ENCODE measurements around the gene CDH5.

CDH5 gene

GRCh38 chr16:66354034-66354909 is 12.2 kb upstream of the CDH5 start:
- DNase-seq (ENCODE audit: low read depth) = no peak

- no peak for DNase-seq (ENCODE audit: low read depth)
Observed at GRCh38 chr16:66355526-66355925, 11.0 kb upstream of the CDH5 start.

GRCh38 chr16:66357523-66357928 is 9.0 kb upstream of the CDH5 start:
- DNase-seq (ENCODE audit: low read depth) = peak; percentile 55

- DNase-seq (ENCODE audit: low read depth) = no peak
Observed at GRCh38 chr16:66358231-66358630, 8.3 kb upstream of the CDH5 start.

- no peak for DNase-seq (ENCODE audit: low read depth)
Observed at GRCh38 chr16:66359012-66359411, 7.5 kb upstream of the CDH5 start.

- DNase-seq (ENCODE audit: low read depth) = no peak
Observed at GRCh38 chr16:66359811-66360608, 6.5 kb upstream of the CDH5 start.

GRCh38 chr16:66360624-66361324 is 5.7 kb upstream of the CDH5 start:
- DNase-seq (ENCODE audit: low read depth) = no peak

- DNase-seq (ENCODE audit: low read depth) = no peak
Observed at GRCh38 chr16:66361604-66362135, 4.8 kb upstream of the CDH5 start.

GRCh38 chr16:66363211-66363777 is 3.2 kb upstream of the CDH5 start:
- no peak for DNase-seq (ENCODE audit: low read depth)

- no peak for DNase-seq (ENCODE audit: low read depth)
Observed at GRCh38 chr16:66364117-66364958, 2.2 kb upstream of the CDH5 start.

GRCh38 chr16:66364959-66365306 is 1.6 kb upstream of the CDH5 start:
- no peak for DNase-seq (ENCODE audit: low read depth)

- DNase-seq (ENCODE audit: low read depth) = no peak
Observed at GRCh38 chr16:66365651-66366050, 840 bp upstream of the CDH5 start.

- DNase-seq (ENCODE audit: low read depth) = no peak
Observed at GRCh38 chr16:66367968-66368891, 1.7 kb downstream of the CDH5 start.

- no peak for DNase-seq (ENCODE audit: low read depth)
Observed at GRCh38 chr16:66369055-66369592, 2.6 kb downstream of the CDH5 start.

GRCh38 chr16:66370786-66371684 is 4.5 kb downstream of the CDH5 start:
- no peak for DNase-seq (ENCODE audit: low read depth)

GRCh38 chr16:66372078-66372897 is 5.8 kb downstream of the CDH5 start:
- no peak for DNase-seq (ENCODE audit: low read depth)

- DNase-seq (ENCODE audit: low read depth) = no peak
Observed at GRCh38 chr16:66372898-66373155, 6.3 kb downstream of the CDH5 start.

GRCh38 chr16:66373667-66374066 is 7.2 kb downstream of the CDH5 start:
- no peak for DNase-seq (ENCODE audit: low read depth)
